CD4-positive, alpha-beta T cell treated with Interleukin-17A for 1 hour (primary cell): ENCODE measurements around the gene ZFX.
"Not testable (repeated sequence)": the region's sequence is repeated elsewhere in the genome, so short reads cannot be mapped to it uniquely, and the experiment has no call there.

Source experiments
- DNase-seq: peaks from one replicate; pipeline ENCODE4 v3.0.0-alpha.2; 2020

The ZFX gene

GRCh38 chrX:24153178-24153795 lies 3.8 kb downstream of the ZFX start:
- DNase-seq: peak; percentile 27

DNA sequence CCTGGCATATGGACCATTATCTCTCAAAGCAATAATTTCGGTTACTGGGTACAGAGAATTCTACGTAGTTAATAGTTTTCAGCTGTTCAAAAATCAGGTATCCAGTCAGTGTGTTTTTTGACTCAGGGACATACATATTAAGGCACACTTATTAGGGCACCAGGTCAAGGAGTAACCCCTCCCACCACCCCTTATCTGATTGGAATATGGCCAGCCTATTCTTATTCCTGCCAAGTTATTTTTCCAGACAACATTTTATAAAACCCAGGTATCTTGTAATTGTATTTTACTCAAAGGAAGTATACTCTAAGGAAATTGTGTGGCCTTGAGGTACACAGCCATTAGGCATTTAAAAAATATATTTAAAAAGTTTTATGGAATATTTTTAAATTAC lies 4.3 kb downstream of the ZFX start:
- DNase-seq: no peak

DNA sequence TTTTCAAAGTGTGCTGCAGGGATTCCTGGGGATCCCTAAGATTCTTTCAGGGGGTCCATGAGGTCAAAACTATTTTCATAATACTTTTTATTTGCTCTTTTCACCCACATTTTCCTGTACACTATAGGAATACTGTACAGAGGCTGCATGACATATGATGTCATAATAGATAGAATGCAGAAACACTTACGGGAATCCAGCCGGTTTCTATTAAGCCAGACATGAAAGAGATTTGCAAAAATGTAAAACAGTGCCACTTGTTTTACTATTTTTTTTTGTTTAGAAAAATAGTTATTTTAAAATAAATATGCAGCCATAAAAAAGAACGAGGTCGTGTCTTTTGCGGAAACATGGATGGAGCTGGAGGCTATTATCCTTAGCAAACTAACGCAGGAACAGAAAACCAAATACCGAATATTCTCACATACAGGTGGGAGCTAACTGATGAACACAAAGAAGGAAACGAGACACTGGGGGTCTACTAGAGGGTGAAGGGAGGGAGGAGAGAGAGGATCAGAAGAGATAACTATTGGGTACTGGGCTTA lies 5.0 kb downstream of the ZFX start:
- no peak for DNase-seq

- not testable (repeated sequence) for DNase-seq
Measured at GRCh38 chrX:24155747-24156146, 6.2 kb downstream of the ZFX start.

DNA sequence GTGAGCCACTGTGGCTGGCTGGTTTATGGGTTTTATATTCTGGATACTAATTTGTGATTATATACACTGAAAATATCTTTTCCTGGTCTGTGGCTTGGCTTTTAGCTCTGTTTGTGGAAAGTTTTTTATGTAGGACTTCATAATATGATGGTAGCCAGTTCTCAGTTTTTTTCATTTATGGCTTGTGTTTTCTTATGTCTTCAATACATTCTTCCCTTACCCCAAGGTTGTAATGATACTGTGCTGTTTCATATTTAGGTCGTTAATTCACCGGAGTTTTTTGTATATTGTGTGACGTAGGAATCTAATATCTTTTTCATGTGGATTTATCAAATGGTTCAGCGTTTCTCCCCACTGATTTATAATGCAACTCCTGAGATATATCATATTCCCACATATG lies 6.6 kb downstream of the ZFX start:
- DNase-seq: no peak

DNA sequence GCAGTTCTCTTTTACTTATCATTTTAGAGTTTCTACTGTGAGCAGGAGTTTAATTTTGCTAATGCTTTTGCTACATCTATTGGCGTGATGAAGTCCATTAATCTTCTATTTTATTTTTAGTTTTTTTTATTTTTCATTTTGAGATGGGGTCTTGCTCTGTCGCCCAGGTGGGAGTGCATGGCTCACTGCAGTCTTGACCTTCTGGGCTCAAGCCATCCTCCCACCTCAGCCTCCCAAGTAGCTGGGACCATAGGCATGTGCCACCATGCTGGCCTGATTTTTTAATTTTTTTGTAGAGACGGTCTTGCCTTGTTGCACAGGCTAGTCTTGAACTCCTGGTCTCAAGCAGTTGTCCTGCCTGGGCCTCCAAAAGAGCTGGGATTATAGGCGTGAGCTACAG lies 9.4 kb downstream of the ZFX start:
- no peak for DNase-seq

DNA sequence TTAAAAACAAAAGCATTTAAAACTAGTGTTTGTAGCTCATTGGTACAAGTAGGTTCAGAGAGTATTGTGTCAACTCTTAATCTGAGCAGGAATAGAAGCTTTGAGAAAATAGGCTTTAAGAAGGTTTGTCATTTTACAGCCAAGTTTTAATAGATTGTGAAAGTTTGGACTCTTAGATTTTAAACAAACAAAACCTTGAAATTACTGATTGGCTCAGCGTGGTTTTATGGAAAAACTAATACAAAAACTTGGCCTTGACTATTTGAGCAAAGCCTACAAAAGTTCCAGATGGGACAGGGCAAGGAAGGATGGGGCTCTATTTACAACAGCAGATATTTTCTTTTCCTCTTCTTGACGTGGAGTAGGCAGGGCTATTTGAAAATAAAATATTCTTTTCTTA lies 16.5 kb downstream of the ZFX start:
- DNase-seq: no peak

DNA sequence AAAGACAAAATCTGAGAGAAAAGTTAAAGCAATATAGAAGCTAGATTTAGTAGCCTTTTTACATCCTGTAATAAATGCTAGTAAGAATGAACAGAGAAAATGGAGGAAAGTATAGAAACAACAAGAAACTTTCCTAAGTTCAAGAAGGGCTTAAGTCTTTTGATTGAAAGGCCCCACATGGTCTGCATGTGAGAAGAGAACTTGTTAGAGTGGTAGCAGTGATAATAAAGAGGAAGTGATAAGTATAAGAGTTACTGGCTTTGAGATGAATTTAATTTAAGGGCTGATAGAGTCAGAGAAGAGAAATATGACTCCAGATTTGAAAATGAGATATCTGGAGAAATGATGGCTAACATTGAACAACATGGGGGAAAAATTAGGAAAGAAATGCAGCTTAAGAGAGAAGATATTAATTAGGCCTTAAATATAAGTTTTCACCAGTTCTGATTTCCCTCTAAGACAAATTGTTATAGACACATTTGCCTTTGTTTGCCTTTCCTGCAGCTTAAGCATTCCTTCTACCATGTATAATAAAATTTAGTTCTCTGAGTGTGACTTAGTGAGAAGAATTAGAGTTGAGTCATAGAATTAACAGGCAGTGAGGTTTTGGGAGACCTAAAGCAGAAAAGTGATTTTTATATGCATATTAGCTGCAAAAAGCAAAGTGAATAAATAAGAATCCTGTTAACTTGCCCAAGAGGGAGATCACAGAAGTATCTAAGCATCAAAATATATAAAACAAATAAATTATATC lies 18.4 kb downstream of the ZFX start:
- no peak for DNase-seq

- DNase-seq: no peak
Measured at GRCh38 chrX:24168807-24169206, 19.3 kb downstream of the ZFX start.

DNA sequence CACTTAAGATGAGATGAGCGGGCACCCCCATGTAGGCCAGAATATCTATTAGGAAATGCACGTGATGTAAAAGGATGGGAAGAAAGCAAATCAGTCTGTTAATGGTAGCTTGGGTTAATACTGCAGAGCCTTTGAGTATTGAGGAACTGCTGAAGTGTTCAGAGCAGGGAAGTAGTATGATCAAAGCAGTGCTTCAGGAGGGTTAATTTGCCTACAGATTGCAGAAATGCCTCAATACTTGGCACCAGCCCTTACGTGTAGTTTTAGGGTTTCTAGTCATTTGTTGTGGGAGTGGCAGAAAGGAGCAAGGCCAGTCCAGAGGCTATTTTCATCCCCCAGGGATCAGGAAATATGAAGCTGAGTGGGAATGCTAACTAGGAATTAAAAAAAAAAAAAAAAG lies 19.7 kb downstream of the ZFX start:
- no peak for DNase-seq

- no peak for DNase-seq
Measured at GRCh38 chrX:24173115-24173847, 23.8 kb downstream of the ZFX start.

GRCh38 chrX:24175276-24175675 lies 25.7 kb downstream of the ZFX start:
- no peak for DNase-seq

DNA sequence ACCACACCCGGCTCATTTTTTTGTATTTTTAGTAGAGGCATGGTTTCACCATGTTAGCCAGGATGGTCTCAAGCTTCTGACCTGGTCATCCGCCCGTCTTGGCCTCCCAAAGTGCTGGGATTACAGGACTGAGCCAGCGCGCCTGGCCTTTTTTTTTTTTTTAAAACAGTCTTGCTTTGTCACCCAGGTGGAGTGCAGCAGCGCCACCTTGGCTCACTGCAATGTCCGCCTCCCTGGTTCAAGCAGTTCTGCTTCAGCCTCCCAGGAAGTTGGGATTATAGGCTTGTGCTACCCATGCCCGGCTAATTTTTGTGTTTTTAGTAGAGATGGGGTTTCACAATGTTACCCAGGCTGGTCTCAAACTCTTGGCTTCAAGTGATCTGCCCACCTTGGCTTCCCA lies 28.9 kb downstream of the ZFX start:
- no peak for DNase-seq

- no peak for DNase-seq
Measured at GRCh38 chrX:24184018-24184417, 34.5 kb downstream of the ZFX start.

- DNase-seq: no peak
Measured at GRCh38 chrX:24186483-24186882, 37.0 kb downstream of the ZFX start.

DNA sequence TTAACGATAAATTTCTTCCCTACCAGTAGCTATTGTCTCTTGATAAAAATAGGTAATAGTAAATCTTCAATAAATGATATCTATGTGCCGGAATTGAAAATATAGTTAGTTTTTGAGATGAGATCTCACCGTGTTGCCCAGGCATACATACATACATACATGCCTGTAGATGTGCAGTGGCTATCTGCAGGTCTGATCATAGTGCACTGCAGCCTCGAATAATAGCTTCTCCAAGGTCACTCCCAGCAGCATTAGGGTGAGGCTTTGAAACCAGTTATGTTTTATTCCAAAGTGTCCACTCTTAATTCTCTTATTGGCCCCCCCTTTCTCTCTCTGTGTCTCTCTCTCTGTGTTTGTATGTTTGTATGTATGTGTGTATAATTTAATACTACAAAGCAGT lies 37.5 kb downstream of the ZFX start:
- no peak for DNase-seq

DNA sequence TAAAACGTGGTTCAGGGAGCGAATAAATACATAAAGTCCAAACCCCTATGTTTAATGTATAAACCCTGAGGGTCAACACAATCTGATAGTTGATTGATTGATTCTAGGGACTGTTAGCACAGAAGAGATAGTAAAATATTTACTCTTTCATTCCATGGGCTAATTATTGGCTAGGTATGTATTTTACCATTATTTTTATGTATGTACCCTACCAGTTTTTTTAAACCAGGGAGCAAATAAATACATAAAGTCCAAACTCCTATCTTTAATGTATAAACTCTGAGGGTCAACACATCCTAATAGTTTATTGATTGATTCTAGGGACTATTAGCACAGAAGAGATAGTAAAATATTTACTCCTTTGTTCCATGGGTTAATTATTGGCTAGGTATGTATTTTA lies 40.0 kb downstream of the ZFX start:
- no peak for DNase-seq

DNA sequence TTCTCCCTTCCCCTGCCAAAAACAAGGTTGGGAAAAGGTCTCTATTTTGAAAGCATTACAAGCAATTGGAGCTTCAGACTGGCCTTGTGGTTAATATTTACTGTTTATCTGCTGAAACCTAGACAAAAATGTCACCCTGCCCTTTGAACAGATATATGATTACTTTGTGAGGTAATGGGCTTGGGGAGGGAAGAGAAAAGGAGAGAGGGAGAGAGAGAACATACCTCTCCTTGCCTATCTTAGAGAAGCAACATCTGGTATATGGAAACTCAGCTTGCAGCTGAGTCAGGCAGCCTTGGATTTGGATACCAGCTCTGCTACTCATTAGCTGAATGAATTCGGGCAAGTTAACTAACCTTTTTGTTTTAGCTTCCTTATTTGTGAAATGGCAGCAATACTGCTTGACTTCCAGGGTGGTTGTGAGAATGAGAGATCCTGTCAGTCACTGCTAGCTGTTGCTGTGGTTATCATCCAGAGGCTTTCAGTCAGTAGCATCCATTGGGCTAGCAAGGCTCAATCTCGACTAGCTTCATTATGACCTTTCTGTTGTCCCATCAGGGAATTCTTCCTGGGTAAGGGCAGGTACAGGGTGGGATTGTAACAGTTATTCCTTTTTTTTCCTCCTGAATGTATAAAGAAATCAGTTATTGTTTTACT lies 41.1 kb downstream of the ZFX start:
- DNase-seq: no peak

- DNase-seq: no peak
Measured at GRCh38 chrX:24196509-24196908, 47.0 kb downstream of the ZFX start.

- DNase-seq: no peak
Measured at GRCh38 chrX:24198101-24198500, 48.6 kb downstream of the ZFX start.

- DNase-seq: no peak
Measured at GRCh38 chrX:24200133-24200532, 50.6 kb downstream of the ZFX start.

- no peak for DNase-seq
Measured at GRCh38 chrX:24201216-24201615, 51.7 kb downstream of the ZFX start.

DNA sequence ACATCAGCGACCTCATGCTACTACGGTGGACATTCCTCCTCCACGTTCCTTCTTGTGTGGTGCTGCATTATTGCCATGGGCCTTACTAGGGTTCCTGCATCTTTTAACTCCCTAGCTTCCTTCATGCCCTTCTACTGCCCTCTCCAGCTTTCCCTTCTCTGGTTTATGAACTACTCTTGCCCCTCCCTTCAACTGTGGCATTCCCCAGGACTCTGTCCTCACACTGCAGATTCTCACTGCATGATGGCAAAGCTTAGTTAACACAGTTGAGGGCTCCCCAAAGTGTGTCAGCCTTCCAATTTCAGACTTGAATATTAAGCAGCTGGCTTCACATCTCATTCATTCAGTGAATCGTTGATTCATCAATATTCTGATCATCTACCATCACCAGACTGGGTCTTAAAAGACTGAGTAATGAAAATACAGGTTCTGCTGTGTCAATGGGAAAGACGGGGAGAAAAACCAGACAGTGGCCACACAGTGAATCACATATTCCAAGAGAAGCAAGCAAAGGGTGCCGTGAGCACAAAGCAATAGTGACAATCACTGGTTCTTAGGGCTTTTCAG lies 53.0 kb downstream of the ZFX start:
- DNase-seq: no peak
